HTERT RPE-1 (cell line): ENCODE results near the gene RILPL1.
"Not testable (repeated sequence)": the region's sequence is repeated elsewhere in the genome, so short reads cannot be mapped to it uniquely, and the experiment has no call there.

ENCODE experiments used
- in situ Hi-C: fragments of 300-500 bp; cut with MboI; formaldehyde crosslinking; loops from 4 replicates; pipeline ENCODE4 v1.14.3; 2020; ENCODE audit warnings: low sequenced_read_pairs

RILPL1 gene

DNA sequence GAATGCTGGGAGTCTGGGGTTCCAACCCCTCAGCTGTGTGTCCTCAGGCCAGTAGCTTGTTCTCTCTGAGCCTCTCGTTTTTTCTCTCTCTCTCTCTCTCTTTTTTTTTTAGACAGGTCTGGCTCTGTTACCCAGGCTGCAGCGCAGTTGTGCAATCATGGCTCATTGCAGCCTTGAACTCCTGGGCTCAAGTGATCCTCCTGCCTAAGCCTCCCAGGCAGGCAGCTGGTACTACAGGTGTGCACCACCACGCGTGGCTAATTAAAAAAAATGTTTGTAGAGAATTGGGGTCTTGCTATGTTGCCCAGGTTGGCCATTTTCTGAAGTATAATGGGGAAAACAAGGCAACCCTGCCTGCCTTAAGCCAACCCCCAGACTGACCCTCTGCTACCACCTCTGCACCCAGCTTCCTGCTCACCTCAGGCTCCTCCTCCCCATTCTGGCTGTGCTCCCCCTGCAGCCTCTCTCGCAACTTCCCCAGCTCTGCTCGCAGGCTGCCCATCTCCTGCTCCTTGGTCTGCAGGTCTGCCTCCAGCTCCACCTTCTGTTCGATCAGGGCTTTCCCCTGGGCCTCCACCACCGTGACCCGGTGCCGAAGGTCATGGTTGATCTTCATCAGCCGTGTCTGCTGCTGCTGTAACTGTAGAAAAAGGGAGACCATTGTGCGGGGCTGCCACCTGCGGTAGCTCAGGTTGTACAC lies 35.2 kb downstream of the RILPL1 start:
- in situ Hi-C loops: no loop called here

- in situ Hi-C loops: no loop called here
These were observed 36.5 kb downstream of the RILPL1 start for GRCh38 chr12:123497065-123497464.

DNA sequence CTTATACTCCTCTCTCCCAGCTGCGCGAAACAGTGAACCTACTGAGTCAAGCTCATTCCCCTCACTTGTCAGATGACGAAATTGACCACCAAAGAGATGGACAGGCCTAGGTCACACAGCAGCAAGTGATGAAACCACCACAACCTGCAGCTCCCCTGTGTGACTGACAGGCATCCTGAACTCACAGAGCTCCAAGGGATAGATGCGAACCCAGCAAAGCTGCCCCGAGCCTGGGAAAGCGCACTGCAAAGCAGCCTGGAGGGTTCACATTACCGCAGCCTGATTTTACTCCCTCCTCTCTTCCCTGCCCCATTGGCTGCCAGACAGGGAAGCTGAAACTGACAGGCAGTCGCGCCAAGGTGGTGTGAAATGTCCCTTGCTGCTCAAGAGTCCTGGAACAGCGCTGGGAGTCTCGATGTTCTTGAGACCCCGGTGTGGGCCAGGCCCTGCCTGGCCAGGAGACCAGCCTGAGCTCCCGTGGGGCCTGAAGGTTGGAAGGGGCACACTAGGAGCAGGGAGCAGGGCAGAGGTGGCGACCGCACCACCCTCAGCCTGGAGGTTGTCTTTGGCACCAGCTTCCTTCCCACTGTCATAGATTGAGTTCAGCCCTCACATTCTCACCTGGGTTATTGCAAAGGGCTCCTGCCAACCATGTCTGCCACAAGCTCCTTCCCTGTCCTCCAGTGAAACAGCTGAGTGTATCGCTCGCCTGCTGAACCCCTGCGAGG lies 39.2 kb downstream of the RILPL1 start:
- in situ Hi-C loops: no loop called here

- in situ Hi-C loops: not testable (repeated sequence)
These were observed 41.0 kb downstream of the RILPL1 start for GRCh38 chr12:123492339-123493039.

GRCh38 chr12:123491481-123491880 lies 42.0 kb downstream of the RILPL1 start:
- in situ Hi-C loops: no loop called here

- in situ Hi-C loops: no loop called here
These were observed 42.5 kb downstream of the RILPL1 start for GRCh38 chr12:123491056-123491455.

GRCh38 chr12:123490089-123490488 lies 43.4 kb downstream of the RILPL1 start:
- in situ Hi-C loops: no loop called here

DNA sequence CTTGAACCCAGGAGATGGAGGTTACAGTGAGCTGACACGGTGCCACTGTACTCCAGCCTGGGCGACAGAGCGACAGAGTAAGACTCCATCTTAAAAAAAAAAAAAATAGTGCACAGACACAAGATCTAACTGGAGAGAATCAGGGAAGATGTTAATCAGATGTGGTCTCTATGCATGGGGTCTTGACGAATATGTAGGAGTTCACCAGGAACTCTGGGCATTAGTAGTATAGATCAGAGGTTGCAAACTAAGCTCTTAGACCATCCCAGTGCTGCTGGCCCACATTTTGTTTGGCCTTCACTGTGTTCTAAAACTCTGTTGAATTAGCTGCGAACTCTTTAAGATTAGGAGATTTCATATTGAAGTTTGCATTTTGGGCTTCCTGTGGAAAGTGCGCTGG lies 43.9 kb downstream of the RILPL1 start:
- in situ Hi-C loops: no loop called here

- in situ Hi-C loops: no loop called here
These were observed 44.8 kb downstream of the RILPL1 start for GRCh38 chr12:123488539-123489230.

DNA sequence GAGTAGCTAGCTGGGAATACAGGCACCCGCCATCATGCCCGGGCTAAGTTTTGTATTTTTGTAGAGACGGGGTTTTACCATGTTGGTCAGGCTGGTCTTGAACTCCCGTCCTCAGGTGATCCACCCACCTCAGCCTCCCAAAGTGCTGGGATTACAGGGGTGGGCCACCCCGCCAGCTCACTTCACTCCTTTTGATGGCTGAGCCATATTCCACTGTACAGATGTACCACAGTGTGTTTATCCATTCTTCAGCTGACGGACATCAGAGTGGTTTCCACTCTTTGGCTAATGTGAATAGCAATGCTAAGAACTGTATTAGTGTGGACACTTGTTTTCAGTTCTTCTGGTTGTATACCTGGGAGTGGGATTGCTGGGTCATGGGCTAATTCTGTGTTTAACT lies 46.1 kb downstream of the RILPL1 start:
- in situ Hi-C loops: no loop called here

DNA sequence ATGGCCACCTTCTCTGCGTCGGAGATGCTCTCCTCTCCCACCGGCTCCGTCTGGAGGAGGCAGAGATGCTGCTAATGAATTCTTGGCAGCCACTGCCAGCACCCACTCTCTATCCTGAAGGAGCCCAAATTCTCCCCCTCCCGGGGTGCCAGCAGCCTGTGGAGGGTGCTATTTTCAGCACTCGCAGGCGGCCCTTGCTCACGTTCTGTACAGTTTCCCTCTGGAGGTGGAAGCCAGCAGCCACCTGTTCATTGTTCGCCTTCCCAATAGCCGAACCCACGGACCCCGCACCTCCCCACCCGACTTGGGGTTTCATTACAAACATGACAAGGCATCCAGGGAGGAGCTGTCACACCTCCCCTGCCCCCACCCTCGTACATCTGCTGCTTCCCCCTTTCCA lies 47.8 kb downstream of the RILPL1 start:
- in situ Hi-C loops: no loop called here

DNA sequence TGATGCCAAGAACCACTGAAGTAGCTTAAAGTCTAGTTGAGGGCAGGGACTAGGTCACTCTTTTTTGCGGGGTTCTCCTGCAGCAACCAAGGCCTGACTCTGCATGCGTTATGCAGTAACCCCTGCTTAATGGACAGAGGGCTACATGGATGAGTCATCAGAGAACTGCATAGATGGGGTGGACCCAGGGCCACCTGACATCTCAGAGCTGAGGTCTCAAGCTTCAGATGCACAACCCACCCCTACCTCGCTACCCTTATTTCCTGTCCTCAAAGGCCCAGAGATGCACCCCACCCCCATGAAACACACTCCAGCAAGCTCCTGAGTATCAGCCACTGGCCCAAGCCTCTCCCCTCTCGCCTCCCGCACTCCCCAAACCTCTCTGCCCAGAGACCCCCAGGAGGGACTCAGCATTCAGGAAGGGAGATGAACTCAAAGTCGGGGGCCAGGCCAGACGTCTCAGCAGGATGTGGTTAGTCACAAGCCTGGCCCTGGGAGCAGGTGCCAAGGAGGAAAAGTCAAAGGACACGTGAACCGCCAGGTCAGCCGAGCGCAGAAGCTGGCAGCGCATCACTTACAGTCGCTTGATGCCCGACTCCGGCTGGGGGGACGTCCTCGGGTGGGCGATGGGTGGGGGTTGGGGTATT lies 49.8 kb downstream of the RILPL1 start:
- in situ Hi-C loops: no loop called here

DNA sequence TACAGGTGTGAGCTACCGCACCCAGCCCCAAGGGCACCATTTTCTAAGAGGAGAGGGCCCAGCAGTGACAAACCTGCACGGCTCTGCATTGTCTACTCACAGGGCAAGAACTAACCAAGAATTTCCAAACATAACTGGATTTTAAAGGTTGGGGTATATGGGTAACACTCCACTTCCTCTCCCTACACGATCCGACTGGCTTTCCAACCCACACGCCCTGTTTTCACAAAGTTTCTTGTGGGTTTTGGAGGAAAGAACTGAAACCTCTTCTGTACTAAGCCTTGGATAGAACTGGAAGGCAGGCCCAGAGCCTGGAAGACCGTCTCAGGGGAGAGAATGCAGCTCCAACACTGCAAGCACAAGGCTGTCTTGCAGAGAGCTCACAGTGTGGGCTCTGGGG lies 50.6 kb downstream of the RILPL1 start:
- in situ Hi-C loops: no loop called here

GRCh38 chr12:123481251-123481650 lies 52.3 kb downstream of the RILPL1 start:
- in situ Hi-C loops: not testable (repeated sequence)

- in situ Hi-C loops: no loop called here
These were observed 53.9 kb downstream of the RILPL1 start for GRCh38 chr12:123479442-123480180.

DNA sequence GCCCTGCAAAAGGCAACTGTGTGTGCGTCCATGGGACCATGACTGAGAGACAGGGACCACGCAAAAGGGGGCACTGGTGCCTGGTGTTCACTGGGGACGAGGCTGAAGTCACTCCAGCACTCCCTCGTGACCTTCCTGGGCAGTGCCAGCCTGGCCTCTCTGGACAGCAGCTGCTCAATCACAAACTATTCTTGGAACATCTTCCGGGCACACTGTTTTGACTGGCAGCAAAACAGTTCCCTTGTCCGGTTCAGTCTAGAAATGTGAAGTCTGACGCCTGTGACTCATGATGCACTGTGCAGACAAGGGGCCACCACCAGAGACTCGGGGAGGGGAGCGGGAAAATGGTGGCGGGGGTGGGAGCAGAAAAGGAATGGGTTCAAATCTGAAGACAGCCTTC lies 54.8 kb downstream of the RILPL1 start:
- in situ Hi-C loops: no loop called here

DNA sequence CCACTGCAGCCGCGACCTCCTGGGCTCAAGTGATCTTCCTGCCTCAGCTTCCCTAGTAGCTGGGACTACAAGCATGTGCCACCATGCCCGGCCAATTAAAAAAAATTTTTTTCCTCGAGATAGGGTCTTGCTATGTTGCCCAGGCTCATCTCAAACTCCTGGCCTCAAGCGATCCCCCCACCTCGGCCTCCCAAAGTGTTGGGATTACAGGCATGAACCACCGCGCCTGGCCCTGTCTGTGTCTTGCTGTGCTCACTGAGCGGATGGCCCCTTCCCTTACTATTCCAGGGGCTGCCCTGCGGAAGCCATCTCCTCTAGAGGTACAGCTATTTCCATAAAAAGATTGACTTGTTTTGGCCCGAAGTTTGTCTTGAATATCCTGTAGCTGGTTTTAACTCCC lies 55.5 kb downstream of the RILPL1 start:
- in situ Hi-C loops: no loop called here

- in situ Hi-C loops: no loop called here
These were observed 58.2 kb downstream of the RILPL1 start for GRCh38 chr12:123475246-123475703.

GRCh38 chr12:123474485-123475245 lies 58.9 kb downstream of the RILPL1 start:
- in situ Hi-C loops: no loop called here
